Activated T-cell treated with anti-CD3 and anti-CD28 coated beads for 1 hour (primary cell): ENCODE results near the gene KLHL17.

ENCODE experiments used
- DNase-seq: peaks from one replicate; pipeline ENCODE4 v3.0.0-alpha.2; 2020; ENCODE audit warnings: low read depth

Gene KLHL17

GRCh38 chr1:960363-961131 is at the start of gene KLHL17:
Gene KLHL17 (plus strand): TSS chr1:960584. CDS start chr1:960694, 110 bp downstream.
- DNase-seq, result peak; percentile 74

DNA sequence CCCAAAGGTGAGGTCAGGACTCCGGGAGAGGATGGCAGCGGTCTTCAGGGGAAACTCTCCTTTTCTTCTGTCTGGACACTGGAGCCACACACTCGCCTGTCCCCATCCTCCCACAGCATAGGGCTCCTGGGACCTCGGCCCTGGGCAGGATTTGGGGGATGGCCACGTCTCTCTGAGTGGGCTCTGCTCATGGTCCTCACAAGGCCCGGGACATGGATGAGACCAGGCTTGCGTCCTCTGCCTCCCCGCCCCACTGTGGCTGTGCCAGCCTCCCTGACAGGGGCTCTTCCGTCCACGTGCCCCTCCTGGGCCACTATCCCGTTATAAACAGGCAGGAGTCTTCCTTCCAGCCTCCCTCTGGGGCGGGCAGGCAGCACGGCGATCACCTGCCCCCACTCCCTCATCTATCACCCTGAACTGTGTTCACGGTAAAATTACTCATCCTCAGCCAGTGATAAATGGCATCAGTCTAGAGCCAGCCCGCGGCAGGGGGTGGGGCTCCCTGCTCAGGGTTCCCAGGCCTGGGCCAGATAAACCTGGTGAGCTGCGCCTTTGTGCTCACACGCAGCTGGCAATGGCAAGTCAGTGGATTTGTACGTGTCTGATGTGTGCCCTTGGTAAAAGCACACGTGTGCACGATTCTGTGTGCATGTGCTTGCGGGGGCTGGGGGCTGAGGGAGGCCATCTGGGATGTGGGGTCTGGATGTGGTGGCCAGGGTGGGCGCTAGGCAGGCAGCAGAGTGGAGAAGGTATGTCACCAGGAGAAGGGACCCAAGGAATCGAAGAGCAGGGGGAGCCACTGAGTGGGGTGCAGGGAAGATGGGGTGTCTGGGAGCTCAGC is 49.3 kb upstream of the KLHL17 start:
- no peak for DNase-seq

- no peak for DNase-seq
Observed at GRCh38 chr1:911875-912739, 48.3 kb upstream of the KLHL17 start.

- no peak for DNase-seq
Observed at GRCh38 chr1:912740-913301, 47.6 kb upstream of the KLHL17 start.

GRCh38 chr1:913491-914130 is 46.8 kb upstream of the KLHL17 start:
- no peak for DNase-seq

DNA sequence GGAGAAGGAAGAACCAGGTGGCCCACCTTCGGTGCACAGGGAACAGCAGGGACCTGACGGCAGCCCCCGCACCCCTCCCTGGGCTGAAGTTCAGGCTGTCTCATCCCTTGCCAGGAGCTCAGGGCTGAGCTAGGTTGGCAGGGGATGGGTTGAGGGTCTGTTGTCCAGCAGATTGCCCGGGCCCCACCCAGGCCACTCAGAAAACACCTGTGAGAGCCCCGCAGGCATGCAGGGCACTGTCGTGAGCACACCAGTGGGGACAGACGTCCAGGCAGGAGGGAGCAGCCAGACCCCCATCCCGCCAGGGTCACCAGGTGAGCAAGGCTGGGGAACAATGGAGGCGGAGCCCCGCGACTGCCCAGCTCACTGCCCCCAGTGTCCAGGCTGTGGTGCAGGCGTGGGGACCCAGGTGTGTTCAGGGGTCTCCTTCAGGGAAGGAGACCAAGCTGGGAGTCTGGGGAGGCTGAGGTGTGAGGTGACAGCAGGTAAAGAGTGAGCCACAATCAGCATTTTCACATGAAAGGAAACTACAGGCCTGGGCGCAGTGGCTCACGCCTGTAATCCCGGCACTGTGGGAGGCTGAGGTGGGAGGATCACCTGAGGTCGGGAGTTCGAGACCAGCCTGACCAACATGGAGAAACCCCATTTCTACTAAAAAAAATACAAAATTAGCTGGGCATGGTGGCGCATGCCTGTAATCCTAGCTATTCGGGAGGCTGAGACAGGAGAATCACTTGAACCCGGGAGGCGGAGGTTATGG is 46.1 kb upstream of the KLHL17 start:
- DNase-seq, result no peak

- DNase-seq, result no peak
Observed at GRCh38 chr1:914891-915280, 45.5 kb upstream of the KLHL17 start.

DNA sequence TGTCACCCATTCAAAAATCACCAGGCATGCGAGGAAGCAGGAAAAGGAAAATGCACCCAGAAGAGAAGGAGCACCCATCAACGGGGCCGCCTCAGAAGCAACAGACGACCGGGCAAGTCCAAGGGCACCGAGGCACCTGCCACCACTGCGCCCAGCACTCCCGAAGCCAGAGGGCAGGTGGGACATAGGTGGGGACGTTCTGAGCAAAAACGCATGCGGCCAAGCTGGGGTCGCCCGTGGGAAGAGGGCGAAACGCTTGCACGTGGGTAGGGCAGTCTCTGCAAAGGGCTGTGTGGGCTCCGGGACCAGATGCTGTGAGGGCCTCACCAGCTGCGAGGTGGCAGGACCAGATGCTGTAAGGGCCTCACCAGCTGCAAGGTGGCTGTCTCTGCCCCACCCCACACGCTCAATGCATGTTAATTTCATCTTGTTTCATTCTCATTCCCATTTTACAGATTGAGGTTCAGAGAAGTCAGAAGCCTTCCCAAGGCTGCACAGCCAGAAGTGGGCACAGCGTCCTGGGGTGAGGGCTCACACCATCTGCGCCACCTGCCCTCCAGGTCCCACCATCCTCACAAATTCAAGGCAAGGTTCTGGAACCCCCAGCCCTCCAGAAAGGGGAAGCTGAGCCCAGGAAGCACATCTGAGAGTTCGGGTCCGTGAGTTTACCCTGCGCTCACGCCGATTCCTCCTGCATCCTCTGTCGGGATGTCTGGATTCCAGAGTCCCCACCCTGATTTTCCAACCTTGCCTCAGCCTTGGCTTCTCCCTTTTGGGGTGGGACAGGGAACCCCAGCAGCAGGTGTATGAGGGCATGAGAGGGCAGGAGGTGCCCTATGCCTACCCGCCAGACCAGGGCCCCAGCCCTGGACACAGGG is 44.9 kb upstream of the KLHL17 start:
- DNase-seq, result no peak

DNA sequence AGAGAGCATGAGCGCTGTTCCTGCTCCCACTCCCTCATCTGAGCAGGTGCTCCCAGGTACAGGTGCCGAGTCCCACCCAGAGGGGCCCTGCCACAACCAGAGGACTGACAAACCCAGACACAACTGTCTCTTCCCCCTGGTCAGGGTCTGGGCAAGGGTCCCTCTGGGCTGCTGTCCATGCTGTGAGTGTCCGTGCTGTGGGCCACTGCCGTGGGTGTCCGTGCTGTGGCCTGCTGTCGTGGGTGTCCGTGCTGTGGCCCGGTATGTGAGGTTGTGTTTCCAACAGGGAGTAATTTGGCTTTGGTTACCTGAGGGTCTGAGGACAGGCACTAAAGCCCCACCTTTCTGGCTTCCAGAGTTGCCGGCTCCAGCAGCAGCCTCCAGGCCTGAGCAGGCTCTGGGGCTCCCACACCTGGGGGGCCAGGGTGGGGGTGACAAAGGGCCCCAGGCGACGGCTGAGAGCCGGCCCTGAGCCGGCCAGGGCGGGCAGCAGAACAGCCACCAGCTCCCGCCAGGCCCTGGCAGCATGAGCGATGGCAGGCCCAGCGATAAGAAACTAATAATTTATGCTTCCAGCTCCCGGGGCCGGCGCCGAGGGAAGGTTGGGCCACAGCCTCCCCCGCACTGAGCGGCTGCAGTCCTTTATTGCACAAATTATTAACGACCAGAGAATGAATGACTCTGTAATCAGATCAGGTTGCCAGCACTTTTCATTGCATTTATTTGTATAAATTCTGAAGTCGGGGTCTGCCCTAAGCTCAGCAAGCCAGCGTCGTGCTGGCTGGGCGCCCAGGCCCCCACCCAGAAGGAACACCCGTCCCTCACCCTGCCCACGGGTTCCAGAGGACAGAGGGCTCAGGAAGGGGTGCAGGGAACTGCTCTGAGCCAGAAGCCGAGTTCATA is 44.0 kb upstream of the KLHL17 start:
- DNase-seq, result no peak

DNA sequence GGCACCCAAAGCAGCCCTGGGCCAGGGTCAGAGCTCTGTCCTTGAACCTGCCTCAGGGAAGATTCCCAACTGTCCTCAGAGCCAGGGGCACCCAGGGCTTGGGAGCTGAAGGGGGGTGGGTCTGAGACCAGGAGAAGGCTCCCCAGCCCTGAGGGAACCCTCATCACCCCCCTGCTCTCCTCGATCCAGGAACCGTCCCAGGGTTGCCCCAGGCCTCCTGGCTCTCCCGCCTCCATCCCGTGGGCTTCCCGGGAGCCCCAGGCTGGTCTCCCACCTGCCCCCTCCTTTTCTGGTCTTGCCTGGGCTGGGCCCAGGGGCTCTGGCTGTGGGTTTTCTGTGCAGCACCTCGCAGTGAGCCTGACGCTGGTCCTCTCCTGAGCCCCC is 43.3 kb upstream of the KLHL17 start:
- DNase-seq, result no peak

- DNase-seq, result no peak
Observed at GRCh38 chr1:917466-918091, 42.8 kb upstream of the KLHL17 start.

DNA sequence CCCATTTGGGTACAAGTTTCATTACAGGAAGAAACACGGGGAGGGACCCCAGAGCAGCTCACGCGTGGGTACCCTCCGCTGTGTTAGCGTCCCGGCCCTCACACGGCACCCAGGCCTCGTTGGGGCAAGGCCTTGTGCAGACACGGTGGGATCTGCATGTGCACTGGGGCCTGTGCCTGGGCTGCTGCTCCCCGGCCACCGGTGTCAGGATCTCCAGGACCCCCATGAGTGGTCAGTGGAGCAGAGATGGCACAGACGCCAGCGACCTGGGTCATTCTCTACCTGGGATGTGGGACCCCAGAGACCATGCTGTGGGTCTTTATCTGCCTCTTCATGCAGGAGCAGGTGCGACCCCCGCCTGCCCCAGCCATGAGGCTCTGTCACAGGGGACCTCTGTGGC is 42.0 kb upstream of the KLHL17 start:
- no peak for DNase-seq

DNA sequence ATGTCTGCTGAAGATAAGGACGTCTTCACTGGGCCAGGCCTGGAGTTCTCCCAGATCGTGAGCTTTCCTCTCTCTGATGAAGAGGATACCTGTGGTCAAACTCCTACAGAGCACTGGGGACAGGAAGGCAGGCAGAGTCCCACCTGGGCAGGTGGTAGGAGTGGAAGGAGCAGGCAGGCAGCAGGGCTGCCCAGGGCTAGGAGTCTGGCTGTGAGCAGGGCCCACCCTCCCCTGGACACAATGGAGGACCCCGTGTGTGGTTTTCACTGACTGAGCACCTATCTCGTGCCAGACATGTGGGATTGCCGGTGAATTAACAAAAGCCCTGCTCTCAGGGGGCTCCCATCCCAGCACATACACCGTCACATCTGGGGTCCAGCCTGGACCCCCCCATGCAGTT is 41.5 kb upstream of the KLHL17 start:
- no peak for DNase-seq

DNA sequence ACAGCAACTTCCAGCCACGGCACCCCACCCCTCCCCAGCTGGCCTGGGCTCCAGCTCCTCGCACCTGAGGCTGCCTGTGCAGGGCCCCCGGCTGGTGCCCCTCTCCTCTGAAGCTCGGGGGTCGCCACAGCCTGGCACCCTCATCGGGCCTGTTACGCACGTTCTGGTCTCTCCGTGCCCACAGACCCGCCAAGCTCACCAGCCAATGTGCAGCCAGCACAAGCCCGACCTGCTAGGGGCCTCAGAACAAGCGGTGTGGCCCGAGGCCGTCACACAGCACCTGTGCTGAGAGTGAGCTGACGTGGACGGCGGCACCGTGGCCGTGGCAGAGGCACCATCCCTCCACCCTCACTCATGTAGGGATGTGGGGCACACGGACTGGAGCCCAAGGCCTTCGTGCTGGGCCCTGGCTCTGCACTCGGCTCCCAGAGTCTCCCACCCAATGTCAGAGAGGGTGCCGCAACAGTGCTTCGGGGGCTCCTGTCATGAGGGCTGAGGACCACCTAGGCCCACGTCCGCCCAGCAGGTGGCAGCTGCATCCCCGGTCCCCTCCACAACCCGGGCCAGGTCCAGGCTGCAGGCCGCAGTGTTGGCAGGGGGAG is 41.0 kb upstream of the KLHL17 start:
- no peak for DNase-seq

GRCh38 chr1:920010-920409 is 40.4 kb upstream of the KLHL17 start:
- DNase-seq, result no peak

- no peak for DNase-seq
Observed at GRCh38 chr1:920521-920920, 39.9 kb upstream of the KLHL17 start.

GRCh38 chr1:921011-921837 is 39.2 kb upstream of the KLHL17 start:
- no peak for DNase-seq
